Caco-2 (cell line): Measurements from ENCODE around the gene UBE2D4. TPM values are rescaled to one million over a fixed set of nuclear protein-coding genes. Genes with fewer than 3 reads are reported as not detected.
A peak's percentile ranks its signal among the peaks of the same experiment; 100 is the strongest.

Experiments
- BruUV-seq: library from RNA; stranded (reverse); fragments of 400-500 nt; replicated peaks from 2 replicates; lab custom pipeline; 2021; lab: Mats Ljungman, UMichigan
- CTCF ChIA-PET: fragments of 300-600 bp; sonication (Branson Sonifier 250); formaldehyde crosslinking; loops from one replicate; lab custom pipeline; 2022; ENCODE audit warnings: antibody characterized with exemption; lab: Charles Lee
- POLR2A ChIA-PET: fragments of 300-600 bp; sonication (Branson Sonifier 250); formaldehyde crosslinking; loops from one replicate; lab custom pipeline; 2022; ENCODE audit warnings: antibody characterized with exemption; lab: Charles Lee
- DNase-seq, 2 experiments: peaks; one replicate each; pipeline versions ENCODE4 v3.0.0 to v3.0.0-alpha.2; 2020 to 2022
- H3K27me3 ChIP-seq: replicated peaks from 2 replicates; pipeline ENCODE4 v1.6.0; 2011; ENCODE audit warnings: low read length; ENCODE audit not compliant: control insufficient read depth, insufficient read depth
- H3K36me3 ChIP-seq: 2 replicates; pipeline ENCODE4 v1.5.1; 2011; ENCODE audit warnings: low read length; ENCODE audit not compliant: control insufficient read depth, insufficient read depth
- H3K4me1 ChIP-seq: fragments of 250-450 bp; sonication (Bioruptor Pico); 2 replicates; pipeline ENCODE4 v1.5.1; 2020; ENCODE audit warnings: mild to moderate bottlenecking
- H3K4me3 ChIP-seq: 2 replicates; pipeline ENCODE4 v1.5.1; 2011; ENCODE audit warnings: low read depth, mild to moderate bottlenecking, control low read depth, low read length
- H3K9me3 ChIP-seq: fragments of 250-450 bp; sonication (Bioruptor Pico); 2 replicates; pipeline ENCODE4 v1.5.1; 2020; ENCODE audit warnings: mild to moderate bottlenecking, moderate library complexity
- H3K27ac Mint-ChIP-seq: one replicate; pipeline ENCODE4 v1.8.0; 2022; ENCODE audit warnings: mixed read lengths; ENCODE audit not compliant: unreplicated experiment
- H3K27me3 Mint-ChIP-seq: one replicate; pipeline ENCODE4 v1.8.0; 2022; ENCODE audit warnings: mixed read lengths; ENCODE audit not compliant: insufficient read depth, unreplicated experiment
- H3K36me3 Mint-ChIP-seq: one replicate; pipeline ENCODE4 v1.8.0; 2022; ENCODE audit warnings: mild to moderate bottlenecking, mixed read lengths; ENCODE audit not compliant: insufficient read depth, unreplicated experiment
- H3K4me1 Mint-ChIP-seq: one replicate; pipeline ENCODE4 v1.8.0; 2022; ENCODE audit warnings: low read depth, mixed read lengths; ENCODE audit not compliant: unreplicated experiment
- H3K4me3 Mint-ChIP-seq: one replicate; pipeline ENCODE4 v1.8.0; 2022; ENCODE audit warnings: mild to moderate bottlenecking, moderate library complexity, mixed read lengths; ENCODE audit not compliant: unreplicated experiment
- H3K9me3 Mint-ChIP-seq: one replicate; pipeline ENCODE4 v1.8.0; 2022; ENCODE audit warnings: mixed read lengths; ENCODE audit not compliant: unreplicated experiment
- intact Hi-C: fragments of 100-400 bp; cut with micrococcal nuclease; formaldehyde crosslinking; loops from one replicate; pipeline ENCODE4 v1.10.0; 2022; ENCODE audit not compliant: unreplicated experiment
- total RNA-seq: library from RNA; stranded (reverse); gene quantifications from 2 replicates; pipeline ENCODE4 v1.2.3, GENCODE V29; 2022
- TF ChIP-seq, protein P1 (sequence below), 2 experiments: fragments of 200-600 bp in 1 of 2; IDR thresholded peaks; 1 replicate in 1 of 2; 2 replicates in 1 of 2; pipeline versions ENCODE4 v1.5.1 to v1.8.0; 2011 to 2022; ENCODE audit warnings: antibody characterized with exemption in 1 of 2, control low read depth in 1 of 2, inconsistent platforms in 1 of 2, low read depth in 1 of 2, low read length in 1 of 2, mild to moderate bottlenecking in 1 of 2, moderate library complexity in 1 of 2; ENCODE audit not compliant: insufficient read depth in 1 of 2, severe bottlenecking in 1 of 2, unreplicated experiment in 1 of 2

Gene UBE2D4
- total RNA-seq, 1 experiment from 2014 or later: 15.4 TPM

- Histone ChIP-seq H3K36me3 (no peaks in the 10 kb centered on the region), H3K27me3 (no peaks in the 10 kb centered on the region), H3K4me3 (peak within 1 kb of the TSS; percentile 81), H3K4me1 (peaks cover 21% of the 10 kb centered on the region), H3K9me3 (no peaks in the 10 kb centered on the region)
- Mint-ChIP-seq H3K27me3 (no peaks in the 10 kb centered on the region), H3K4me3 (peak within 1 kb of the TSS; percentile 79), H3K27ac (peak within 1 kb of the TSS; percentile 86), H3K4me1 (peaks cover 26% of the 10 kb centered on the region), H3K36me3 (peaks cover 15% of the 10 kb centered on the region), H3K9me3 (no peaks in the 10 kb centered on the region)
- intact Hi-C loops: no loop called here
- BruUV-seq: no TSS peak
- CTCF ChIA-PET: interaction anchor here (0.6 kb wide), 1 partner anchor 11 kb away, joined by 3 read pairs; no protein-coding TSS in a partner anchor
- DNase-seq: peak; percentile 59 to 74
- POLR2A ChIA-PET: interaction anchor here (1.1 to 1.2 kb wide), 2 partner anchors 20 to 37 kb away, joined by 6 to 7 read pairs; partner anchors contain the start of gene MRPS24
- TF ChIP-seq, protein P1, sequence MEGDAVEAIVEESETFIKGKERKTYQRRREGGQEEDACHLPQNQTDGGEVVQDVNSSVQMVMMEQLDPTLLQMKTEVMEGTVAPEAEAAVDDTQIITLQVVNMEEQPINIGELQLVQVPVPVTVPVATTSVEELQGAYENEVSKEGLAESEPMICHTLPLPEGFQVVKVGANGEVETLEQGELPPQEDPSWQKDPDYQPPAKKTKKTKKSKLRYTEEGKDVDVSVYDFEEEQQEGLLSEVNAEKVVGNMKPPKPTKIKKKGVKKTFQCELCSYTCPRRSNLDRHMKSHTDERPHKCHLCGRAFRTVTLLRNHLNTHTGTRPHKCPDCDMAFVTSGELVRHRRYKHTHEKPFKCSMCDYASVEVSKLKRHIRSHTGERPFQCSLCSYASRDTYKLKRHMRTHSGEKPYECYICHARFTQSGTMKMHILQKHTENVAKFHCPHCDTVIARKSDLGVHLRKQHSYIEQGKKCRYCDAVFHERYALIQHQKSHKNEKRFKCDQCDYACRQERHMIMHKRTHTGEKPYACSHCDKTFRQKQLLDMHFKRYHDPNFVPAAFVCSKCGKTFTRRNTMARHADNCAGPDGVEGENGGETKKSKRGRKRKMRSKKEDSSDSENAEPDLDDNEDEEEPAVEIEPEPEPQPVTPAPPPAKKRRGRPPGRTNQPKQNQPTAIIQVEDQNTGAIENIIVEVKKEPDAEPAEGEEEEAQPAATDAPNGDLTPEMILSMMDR (IDR thresholded peaks at IDR 0.05; ENCODE audit: insufficient read depth in 1 of 2, low read depth in 1 of 2, low read length in 1 of 2, severe bottlenecking in 1 of 2, unreplicated experiment in 1 of 2): no peak
Measured at GRCh38 chr7:43906331-43907010, 19.8 kb upstream of the UBE2D4 start, which contains the start of gene URGCP. URGCP (minus strand) TSS chr7:43906596; CDS start chr7:43906575, 21 bp downstream.

DNA sequence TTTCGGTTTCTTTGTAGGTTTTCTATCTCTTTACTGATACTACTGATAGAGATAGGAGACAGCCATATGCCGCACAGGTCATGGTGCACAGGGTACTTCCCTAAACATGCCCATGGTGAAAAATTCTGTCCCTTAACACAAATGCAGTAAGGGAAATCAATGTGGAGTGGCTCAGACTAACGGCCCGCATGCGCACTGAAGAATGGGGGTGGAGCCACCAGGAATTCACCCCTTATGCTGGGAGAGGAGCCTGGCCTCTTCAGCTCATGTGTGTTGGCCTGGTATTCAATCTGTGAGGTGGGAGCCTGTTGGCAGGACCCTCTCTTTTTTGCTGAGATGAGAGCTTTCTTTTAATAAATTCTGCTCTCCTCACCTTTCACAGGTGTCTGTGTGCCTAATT lies 11.4 kb upstream of the UBE2D4 start:
- POLR2A ChIA-PET: no interaction called here
- no TSS peak for BruUV-seq
- H3K27me3 ChIP-seq: no peaks in the 10 kb centered on the region
- H3K9me3 ChIP-seq: no peaks in the 10 kb centered on the region; the same call in 1 of the 2 replicates
- DNase-seq: no peak
- intact Hi-C loops: no loop called here
- Mint-ChIP-seq H3K27me3 (no peaks in the 10 kb centered on the region), H3K9me3 (no peaks in the 10 kb centered on the region), H3K4me3 (no peak overlapping the region), H3K27ac (no peak overlapping the region), H3K36me3 (no peaks in the 10 kb centered on the region), H3K4me1 (no peaks in the 10 kb centered on the region)
- H3K4me3 ChIP-seq: no peak overlapping the region
- H3K4me1 ChIP-seq: no peaks in the 10 kb centered on the region
- TF ChIP-seq, protein P1 (IDR thresholded peaks at IDR 0.05; ENCODE audit: insufficient read depth in 1 of 2, low read depth in 1 of 2, low read length in 1 of 2, severe bottlenecking in 1 of 2, unreplicated experiment in 1 of 2): no peak
- H3K36me3 ChIP-seq: no peaks in the 10 kb centered on the region
- CTCF ChIA-PET: interaction anchor here (0.6 kb wide), 1 partner anchor 19 kb away, joined by 3 read pairs; no protein-coding TSS in a partner anchor

GRCh38 chr7:43915907-43916306 lies 10.3 kb upstream of the UBE2D4 start:
- Mint-ChIP-seq H3K9me3 (no peaks in the 10 kb centered on the region), H3K27me3 (no peaks in the 10 kb centered on the region)
- POLR2A ChIA-PET: no interaction called here

More at GRCh38 chr7:43915907-43916306, 10.3 kb upstream of the UBE2D4 start:
- BruUV-seq: no TSS peak
- intact Hi-C loops: no loop called here
- Histone ChIP-seq H3K4me3 (no peak overlapping the region), H3K36me3 (no peaks in the 10 kb centered on the region), H3K27me3 (no peaks in the 10 kb centered on the region), H3K9me3 (no peaks in the 10 kb centered on the region; the same call in 1 of the 2 replicates), H3K4me1 (no peaks in the 10 kb centered on the region)
- no peak for DNase-seq
- Mint-ChIP-seq H3K27ac (no peak overlapping the region), H3K36me3 (no peaks in the 10 kb centered on the region), H3K4me1 (no peaks in the 10 kb centered on the region), H3K4me3 (no peak overlapping the region)
- CTCF ChIA-PET: no interaction called here
- TF ChIP-seq, protein P1 (IDR thresholded peaks at IDR 0.05; ENCODE audit: insufficient read depth in 1 of 2, low read depth in 1 of 2, low read length in 1 of 2, severe bottlenecking in 1 of 2, unreplicated experiment in 1 of 2): no peak
